Adipose tissue (tissue), 3 donors: Measurements from ENCODE around the gene CEACAM1. TPM values are rescaled to one million over a fixed set of nuclear protein-coding genes. Genes with fewer than 3 reads are reported as not detected.
"Not testable (repeated sequence)": the region's sequence is repeated elsewhere in the genome, so short reads cannot be mapped to it uniquely, and the experiment has no call there.

Experiments
- H3K27ac ChIP-seq: one replicate; pipeline ENCODE4 v1.5.1; 2013; ENCODE audit warnings: low read depth, low read length
- WGBS, 3 donors: extraction: QIAGEN DNeasy Blood & Tissue Kit; methylation state at CpG; one replicate each; pipeline ENCODE4 v1.1.7; 2013; 5-methylcytosine and 5-hydroxymethylcytosine counted together
- polyA plus RNA-seq, 3 donors: library from polyadenylated mRNA; stranded (reverse); fragments of 200-250 nt; gene quantifications; one replicate each; pipeline ENCODE4 v1.2.3, GENCODE V29; 2013
- donor health status: healthy with polysubstance abuse.
- donor health status: Bipolar disorder and iron deficiency.
- donor health status: healthy.

Gene CEACAM1
- polyA plus RNA-seq, 3 donors = 1.4 to 11.4 (median 6.0) TPM

- no peak overlapping the region for H3K27ac ChIP-seq
- WGBS, 3 donors = 74 to 90% (median 81%) methylated on average over 6 of the region's 6 CpGs
These were observed 6.8 kb downstream of the CEACAM1 start for GRCh38 chr19:42521346-42522030.

- WGBS, 3 donors = 56 to 67% (median 63%) methylated on average over 3 of the region's 3 CpGs
- H3K27ac ChIP-seq = no peak overlapping the region
These were observed 9.2 kb downstream of the CEACAM1 start for GRCh38 chr19:42519108-42519507.

- H3K27ac ChIP-seq = no peak overlapping the region
- 81 to 90% (median 88%) methylated on average over 2 of the region's 2 CpGs for WGBS, 3 donors
These were observed 11.5 kb downstream of the CEACAM1 start for GRCh38 chr19:42516771-42517170.

GRCh38 chr19:42515241-42515832 lies 12.9 kb downstream of the CEACAM1 start:
- H3K27ac ChIP-seq = no peak overlapping the region
- WGBS, 3 donors = 79 to 91% (median 90%) methylated on average over 7 of the region's 7 CpGs

- no peak overlapping the region for H3K27ac ChIP-seq
- 92 to 100% (median 100%) methylated on average over 1 of the region's 1 CpG for WGBS, 3 donors
These were observed 13.8 kb downstream of the CEACAM1 start for GRCh38 chr19:42514449-42514848.

GRCh38 chr19:42512743-42513304 lies 15.5 kb downstream of the CEACAM1 start:
- WGBS, 3 donors = 88 to 89% (median 89%) methylated on average over 10 of the region's 10 CpGs
- no peak overlapping the region for H3K27ac ChIP-seq

- 77 to 90% (median 86%) methylated on average over 5 of the region's 5 CpGs for WGBS, 3 donors
- H3K27ac ChIP-seq = no peak overlapping the region
These were observed 16.1 kb downstream of the CEACAM1 start for GRCh38 chr19:42512130-42512636.

- H3K27ac ChIP-seq = no peak overlapping the region
These were observed 16.9 kb downstream of the CEACAM1 start for GRCh38 chr19:42511340-42511739.

GRCh38 chr19:42508892-42509444 lies 19.3 kb downstream of the CEACAM1 start:
- no peak overlapping the region for H3K27ac ChIP-seq

More at GRCh38 chr19:42511340-42511739, 16.9 kb downstream of the CEACAM1 start:
- WGBS, 3 donors = 80 to 94% (median 90%) methylated on average over 4 of the region's 4 CpGs

- H3K27ac ChIP-seq = no peak overlapping the region
- WGBS, 3 donors = 41 to 96% (median 95%) methylated on average over 1 of the region's 1 CpG
These were observed 23.2 kb downstream of the CEACAM1 start for GRCh38 chr19:42505066-42505465.

GRCh38 chr19:42501733-42502132 lies 26.5 kb downstream of the CEACAM1 start:
- 76 to 81% (median 78%) methylated on average over 1 of the region's 1 CpG for WGBS, 3 donors
- H3K27ac ChIP-seq = no peak overlapping the region

- not testable (repeated sequence) for H3K27ac ChIP-seq
- WGBS, 3 donors = 96 to 97% (median 96%) methylated on average over 3 of the region's 3 CpGs
These were observed 27.0 kb downstream of the CEACAM1 start for GRCh38 chr19:42501243-42501642.

GRCh38 chr19:42498169-42498757 lies 30.0 kb downstream of the CEACAM1 start:
- 39 to 72% (median 68%) methylated on average over 3 of the region's 3 CpGs for WGBS, 3 donors
- no peak overlapping the region for H3K27ac ChIP-seq

GRCh38 chr19:42497492-42498168 lies 30.7 kb downstream of the CEACAM1 start:
- no peak overlapping the region for H3K27ac ChIP-seq
- WGBS, 3 donors = 28 to 79% (median 68%) methylated on average over 3 of the region's 3 CpGs

- WGBS, 3 donors = 98% methylated on average over 2 of the region's 2 CpGs
- H3K27ac ChIP-seq = no peak overlapping the region
These were observed 31.7 kb downstream of the CEACAM1 start for GRCh38 chr19:42496460-42497133.

GRCh38 chr19:42495663-42496062 lies 32.6 kb downstream of the CEACAM1 start:
- H3K27ac ChIP-seq = no peak overlapping the region
- 73 to 91% (median 84%) methylated on average over 3 of the region's 3 CpGs for WGBS, 3 donors

GRCh38 chr19:42494321-42494720 lies 34.0 kb downstream of the CEACAM1 start:
- no peak overlapping the region for H3K27ac ChIP-seq
- 81 to 92% (median 87%) methylated on average over 3 of the region's 3 CpGs for WGBS, 3 donors
